ENCODE results near the gene RPL35A.
"Not testable (repeated sequence)": the region's sequence is repeated elsewhere in the genome, so short reads cannot be mapped to it uniquely, and the experiment has no call there.

RPL35A gene
- total RNA-seq: 408 to 700 (median 646) reads per million in 9 experiments

GRCh38 chr3:197949778-197950676 is at the start of gene RPL35A:
Gene RPL35A (plus strand): TSS chr3:197950190. CDS start chr3:197950968, 778 bp downstream.
- Mint-ChIP-seq H3K4me1 (ENCODE audit: low read depth in 2 of 2) (peaks cover 37 to 53% of the 10 kb centered on the region in 2 donors), H3K27me3 (no peaks in the 10 kb centered on the region), H3K4me3 (peak within 1 kb of the TSS; percentile 94 to 96), H3K36me3 (ENCODE audit: insufficient read depth) (peaks cover 61% of the 10 kb centered on the region), H3K9me3 (no peaks in the 10 kb centered on the region), H3K27ac (peak within 1 kb of the TSS; percentile 100)
- ATAC-seq (replicated peaks): peak; percentile 91
- DNase-seq: peak; percentile 84 to 94 (median 88)

DNA sequence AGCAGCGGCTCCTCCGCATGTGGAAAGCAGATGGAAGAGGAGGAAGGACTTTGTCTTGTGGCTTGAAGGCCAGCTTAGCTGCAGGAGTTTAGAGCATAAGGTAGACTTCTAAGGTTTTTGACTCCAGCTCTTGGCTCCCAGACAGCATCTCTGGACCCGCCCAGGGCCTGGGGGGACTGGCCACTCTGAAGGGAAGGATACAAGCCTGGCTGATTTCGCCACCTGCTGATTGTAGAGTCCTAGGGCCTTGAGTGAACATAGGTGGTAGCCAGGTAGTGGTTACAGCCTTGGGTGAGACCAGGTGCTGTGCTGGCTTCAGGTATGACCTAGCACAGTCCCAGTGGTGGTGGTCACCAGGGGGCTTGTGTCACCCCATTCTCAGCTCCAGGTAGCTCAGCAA is 48.4 kb upstream of the RPL35A start:
- peaks cover 6 to 11% of the 10 kb centered on the region in 2 donors for H3K4me1 Mint-ChIP-seq (ENCODE audit: low read depth in 2 of 2)
- DNase-seq (no peak), ATAC-seq (replicated peaks) (no peak)
- no peaks in the 10 kb centered on the region for H3K27me3 Mint-ChIP-seq
- H3K9me3 Mint-ChIP-seq: no peaks in the 10 kb centered on the region
- no peak overlapping the region for H3K4me3 Mint-ChIP-seq
- H3K27ac Mint-ChIP-seq: no peak overlapping the region
- H3K36me3 Mint-ChIP-seq (ENCODE audit: insufficient read depth): peaks cover 4% of the 10 kb centered on the region

DNA sequence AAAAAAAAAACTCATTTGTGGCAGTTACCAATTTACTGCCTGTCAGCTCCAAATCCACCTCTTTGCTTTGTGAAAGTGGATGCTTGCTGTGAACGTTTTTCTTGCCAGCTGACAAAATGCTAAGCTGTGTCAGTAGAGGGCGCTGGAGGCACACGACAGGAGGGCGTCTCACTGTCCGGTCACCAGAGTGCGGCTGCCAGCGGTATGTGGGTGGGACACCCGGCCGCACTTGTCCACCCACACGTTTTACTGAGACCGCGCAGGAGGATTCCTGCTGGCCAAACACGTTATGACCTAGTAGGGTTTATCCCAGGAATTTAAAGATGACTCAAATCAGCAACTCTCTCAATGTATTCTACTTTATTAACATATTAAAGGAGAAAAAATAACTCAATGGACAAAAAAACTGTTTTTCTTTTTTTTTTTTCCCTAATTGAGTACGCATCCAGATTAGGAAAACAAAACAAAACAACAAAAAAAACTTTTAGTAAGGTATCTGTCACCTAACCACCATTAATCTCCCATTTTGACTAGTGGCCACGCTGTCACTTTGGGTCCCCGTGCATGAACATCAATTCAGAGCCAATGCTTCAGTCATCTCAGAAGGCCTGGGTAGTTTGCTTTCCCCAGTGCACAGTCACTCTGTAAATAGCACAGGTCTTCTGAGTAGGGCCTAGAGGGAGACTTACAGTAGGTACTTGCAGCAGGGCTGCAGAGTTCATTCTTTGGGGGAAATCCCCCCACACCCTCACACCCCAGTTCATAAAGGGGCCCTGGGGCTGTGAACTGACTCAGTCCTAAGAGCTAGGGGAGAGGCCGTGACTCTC is 43.8 kb upstream of the RPL35A start:
- Mint-ChIP-seq H3K36me3 (ENCODE audit: insufficient read depth) (peaks cover 6% of the 10 kb centered on the region), H3K4me3 (peak overlapping the region; percentile 25 to 58)

GRCh38 chr3:197906850-197907187 is 43.2 kb upstream of the RPL35A start:
- Mint-ChIP-seq H3K4me1 (ENCODE audit: low read depth in 2 of 2) (peaks cover 6 to 8% of the 10 kb centered on the region in 2 donors), H3K27me3 (no peaks in the 10 kb centered on the region), H3K9me3 (no peaks in the 10 kb centered on the region), H3K36me3 (ENCODE audit: insufficient read depth) (peaks cover 6% of the 10 kb centered on the region), H3K4me3 (no peak overlapping the region), H3K27ac (peak overlapping the region in 1 of 2 donors; percentile 8)
- no peak for ATAC-seq (replicated peaks)
- DNase-seq: no peak

More for the DNA sequence above, 43.8 kb upstream of the RPL35A start:
- no peaks in the 10 kb centered on the region for H3K27me3 Mint-ChIP-seq
- DNase-seq: peak; percentile 70 to 76 (median 71)
- peak; percentile 92 for ATAC-seq (replicated peaks)
- peaks cover 6 to 8% of the 10 kb centered on the region in 2 donors for H3K4me1 Mint-ChIP-seq (ENCODE audit: low read depth in 2 of 2)
- H3K27ac Mint-ChIP-seq: peak overlapping the region; percentile 8 to 62
- no peaks in the 10 kb centered on the region for H3K9me3 Mint-ChIP-seq

DNA sequence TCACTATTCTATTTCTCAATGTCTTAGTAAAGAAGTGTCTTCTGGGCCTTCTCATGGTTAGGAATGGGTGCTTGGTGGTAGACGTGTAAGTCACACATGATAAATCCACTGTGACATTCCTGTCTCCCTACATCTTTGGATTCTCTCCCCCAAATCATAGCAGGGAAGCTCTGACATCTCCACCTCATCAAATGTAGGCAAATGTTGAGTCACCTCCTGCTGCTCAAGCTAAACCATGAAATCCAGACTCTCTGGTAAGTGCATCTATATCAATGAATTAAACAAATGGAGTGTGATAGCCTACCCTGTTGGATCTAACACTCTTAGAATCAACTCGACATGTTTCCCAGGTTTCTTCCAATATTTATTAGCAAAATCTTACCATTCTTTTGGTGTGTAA is 42.8 kb upstream of the RPL35A start:
- Mint-ChIP-seq H3K9me3 (no peaks in the 10 kb centered on the region), H3K36me3 (ENCODE audit: insufficient read depth) (peaks cover 6% of the 10 kb centered on the region), H3K4me1 (ENCODE audit: low read depth in 2 of 2) (peaks cover 6 to 8% of the 10 kb centered on the region in 2 donors), H3K4me3 (no peak overlapping the region), H3K27me3 (no peaks in the 10 kb centered on the region), H3K27ac (peak overlapping the region in 1 of 2 donors; percentile 8)
- no peak for ATAC-seq (replicated peaks)
- no peak for DNase-seq

DNA sequence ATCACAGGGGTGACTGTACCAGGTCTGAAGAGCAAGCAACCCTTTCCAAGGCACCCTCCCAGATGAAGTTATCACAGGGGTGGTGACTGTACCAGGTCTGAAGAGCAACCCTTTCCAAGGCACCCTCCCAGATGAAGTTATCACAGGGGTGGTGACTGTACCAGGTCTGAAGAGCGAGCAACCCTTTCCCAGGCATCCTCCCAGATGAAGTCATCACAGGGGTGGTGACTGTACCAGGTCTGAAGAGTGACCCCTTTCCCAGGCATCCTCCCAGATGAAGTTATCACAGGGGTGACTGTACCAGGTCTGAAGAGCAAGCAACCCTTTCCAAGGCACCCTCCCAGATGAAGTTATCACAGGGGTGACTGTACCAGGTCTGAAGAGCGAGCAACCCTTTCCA is 41.4 kb upstream of the RPL35A start:
- not testable (repeated sequence) for H3K9me3 Mint-ChIP-seq; H3K27ac Mint-ChIP-seq; H3K36me3 Mint-ChIP-seq (ENCODE audit: insufficient read depth); ATAC-seq (replicated peaks); DNase-seq; H3K27me3 Mint-ChIP-seq; H3K4me3 Mint-ChIP-seq
- peaks cover 9 to 17% of the 10 kb centered on the region in 2 donors for H3K4me1 Mint-ChIP-seq (ENCODE audit: low read depth in 2 of 2)

DNA sequence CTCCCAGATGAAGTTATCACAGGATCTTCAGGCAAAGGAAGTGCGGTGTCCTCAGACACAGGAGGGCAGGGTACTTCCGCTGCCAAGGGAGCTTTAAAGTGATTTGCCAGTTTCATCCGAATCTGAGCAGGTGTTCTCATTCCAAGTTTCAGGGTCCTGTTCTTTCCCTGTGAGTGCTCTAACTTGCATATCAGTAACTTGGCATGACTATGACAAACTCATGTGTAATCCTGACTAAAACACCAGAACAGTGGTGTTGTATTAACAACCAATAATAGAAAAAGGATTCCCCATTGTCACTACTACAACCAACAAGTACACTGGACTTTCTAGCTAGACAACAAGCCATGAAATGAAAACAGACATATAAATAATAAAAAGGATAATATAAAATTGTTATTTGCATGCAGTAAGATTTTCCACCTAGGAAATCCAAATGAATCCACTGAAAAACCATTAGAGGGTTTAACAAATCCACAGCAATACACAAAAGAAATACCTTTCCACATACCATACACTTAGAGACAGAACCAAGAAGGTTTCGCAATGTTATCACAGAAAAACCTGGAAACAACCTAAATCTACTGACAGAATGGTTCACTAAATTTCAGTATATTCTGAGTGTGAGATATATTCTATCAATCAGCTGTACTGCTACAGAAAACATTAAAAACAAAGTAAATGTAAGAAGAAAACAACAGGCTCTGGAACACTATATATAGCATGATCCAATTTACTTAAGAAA is 40.9 kb upstream of the RPL35A start:
- no peak for ATAC-seq (replicated peaks)
- DNase-seq: no peak
- Mint-ChIP-seq H3K27me3 (peaks cover 0 to 8% of the 10 kb centered on the region in 2 donors), H3K9me3 (no peaks in the 10 kb centered on the region), H3K27ac (no peak overlapping the region), H3K4me1 (ENCODE audit: low read depth in 2 of 2) (peaks cover 9 to 17% of the 10 kb centered on the region in 2 donors), H3K4me3 (no peak overlapping the region), H3K36me3 (ENCODE audit: insufficient read depth) (peaks cover 6% of the 10 kb centered on the region)

- peaks cover 3 to 9% of the 10 kb centered on the region in 2 donors for H3K4me1 Mint-ChIP-seq (ENCODE audit: low read depth in 2 of 2)
- DNase-seq (peak in 1 of 3 experiments; percentile 7), ATAC-seq (replicated peaks) (peak; percentile 66)
- no peaks in the 10 kb centered on the region for H3K9me3 Mint-ChIP-seq
- H3K27me3 Mint-ChIP-seq: peaks cover 0 to 8% of the 10 kb centered on the region in 2 donors
- peaks cover 9% of the 10 kb centered on the region for H3K36me3 Mint-ChIP-seq (ENCODE audit: insufficient read depth)
- H3K27ac Mint-ChIP-seq: peak overlapping the region; percentile 70 to 87
- H3K4me3 Mint-ChIP-seq: peak overlapping the region; percentile 71 to 78
Observed at GRCh38 chr3:197912741-197913476, 37.1 kb upstream of the RPL35A start.

DNA sequence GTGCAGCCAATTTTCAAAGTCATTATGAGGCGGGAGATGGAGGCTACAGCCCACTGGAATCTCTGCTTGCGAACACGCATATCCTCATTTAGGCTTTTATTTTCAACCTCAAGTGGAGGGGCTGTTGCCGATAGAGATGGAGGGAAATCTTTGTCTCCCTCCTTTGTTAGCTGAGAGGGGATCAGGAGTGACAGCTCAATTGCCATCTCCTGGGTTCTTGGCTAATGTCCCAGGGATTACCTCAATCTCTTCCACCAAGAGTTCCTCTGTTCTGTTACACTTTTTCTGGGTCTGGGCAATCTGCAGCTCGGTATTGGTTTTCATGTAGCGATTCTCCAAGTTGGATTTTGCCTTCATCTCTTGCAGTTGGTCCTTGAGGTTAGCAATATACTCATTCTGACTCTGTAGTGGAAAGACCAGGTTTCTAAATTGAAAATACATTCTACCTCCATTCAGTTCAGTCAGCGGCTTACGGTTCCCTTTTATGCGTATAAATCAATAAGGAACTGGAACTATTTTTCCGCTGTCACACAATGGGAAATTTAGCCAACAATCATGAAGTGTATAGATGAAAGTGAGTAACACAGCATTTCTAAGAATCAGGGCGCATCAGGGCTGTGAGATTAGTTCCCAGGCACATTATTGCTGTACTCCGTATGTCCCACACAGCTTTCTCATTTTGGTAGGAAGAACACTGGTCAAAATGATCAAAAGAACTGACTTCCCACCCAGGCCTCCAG is 36.2 kb upstream of the RPL35A start:
- Mint-ChIP-seq H3K27ac (peak overlapping the region in 1 of 2 donors; percentile 87), H3K4me1 (ENCODE audit: low read depth in 2 of 2) (peaks cover 3 to 9% of the 10 kb centered on the region in 2 donors), H3K9me3 (no peaks in the 10 kb centered on the region), H3K36me3 (ENCODE audit: insufficient read depth) (peaks cover 9% of the 10 kb centered on the region), H3K4me3 (peak overlapping the region in 1 of 2 donors; percentile 78), H3K27me3 (peaks cover 0 to 8% of the 10 kb centered on the region in 2 donors)
- no peak for ATAC-seq (replicated peaks)
- no peak for DNase-seq

DNA sequence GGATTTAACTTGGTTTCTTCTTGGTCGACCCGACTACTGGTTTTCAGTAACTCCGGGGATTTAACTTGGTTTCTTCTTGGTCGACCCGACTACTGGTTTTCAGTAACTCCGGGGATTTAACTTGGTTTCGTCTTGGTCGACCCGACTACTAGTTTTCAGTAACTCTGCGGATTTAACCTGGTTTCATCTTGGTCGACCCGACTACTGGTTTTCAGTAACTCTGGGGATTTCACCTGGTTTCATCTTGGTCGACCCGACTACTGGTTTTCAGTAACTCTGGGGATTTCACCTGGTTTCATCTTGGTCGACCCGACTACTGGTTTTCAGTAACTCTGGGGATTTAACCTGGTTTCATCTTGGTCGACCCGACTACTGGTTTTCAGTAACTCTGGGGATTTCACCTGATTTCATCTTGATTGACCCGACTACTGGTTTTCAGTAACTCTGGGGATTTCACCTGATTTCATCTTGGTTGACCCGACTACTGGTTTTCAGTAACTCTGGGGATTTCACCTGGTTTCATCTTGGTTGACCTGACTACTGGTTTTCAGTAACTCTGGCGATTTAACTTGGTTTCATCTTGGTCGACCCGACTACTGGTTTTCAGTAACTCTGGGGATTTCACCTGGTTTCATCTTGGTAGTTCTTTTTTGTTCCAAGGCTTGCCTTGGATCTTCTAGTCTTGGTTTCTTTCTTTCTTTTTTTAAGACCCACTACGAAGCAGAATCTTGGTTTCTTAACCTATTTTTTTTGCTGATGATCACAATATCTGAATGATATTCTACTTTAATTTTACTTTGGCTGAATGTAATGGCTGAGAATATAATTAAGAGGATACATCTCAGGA is 28.3 kb upstream of the RPL35A start:
- ATAC-seq (replicated peaks); H3K36me3 Mint-ChIP-seq (ENCODE audit: insufficient read depth); H3K4me3 Mint-ChIP-seq; H3K4me1 Mint-ChIP-seq (ENCODE audit: low read depth in 2 of 2); H3K9me3 Mint-ChIP-seq; H3K27me3 Mint-ChIP-seq; DNase-seq; H3K27ac Mint-ChIP-seq: not testable (repeated sequence)

GRCh38 chr3:197926418-197926817 is 23.6 kb upstream of the RPL35A start:
- H3K4me3 Mint-ChIP-seq: no peak overlapping the region
- DNase-seq (no peak), ATAC-seq (replicated peaks) (no peak)
- peaks cover 24% of the 10 kb centered on the region for H3K36me3 Mint-ChIP-seq (ENCODE audit: insufficient read depth)
- H3K4me1 Mint-ChIP-seq (ENCODE audit: low read depth in 2 of 2): peaks cover 0 to 6% of the 10 kb centered on the region in 2 donors
- H3K27ac Mint-ChIP-seq: no peak overlapping the region
- peaks cover 5 to 8% of the 10 kb centered on the region in 2 donors for H3K27me3 Mint-ChIP-seq
- H3K9me3 Mint-ChIP-seq: no peaks in the 10 kb centered on the region

Measured in effector memory CD8-positive, alpha-beta T cell (primary cell).